GM10266 (cell line): ENCODE results near the gene MLKL.
"Not testable (repeated sequence)": the region's sequence is repeated elsewhere in the genome, so short reads cannot be mapped to it uniquely, and the experiment has no call there.

Experiments
- DNase-seq: peaks from one replicate; pipeline ENCODE4 v3.0.0; 2012; ENCODE audit errors: extremely low spot score
- CTCF ChIP-seq: IDR thresholded peaks from 2 replicates; pipeline ENCODE4 v1.5.1; 2012; ENCODE audit warnings: mild to moderate bottlenecking, low read depth; ENCODE audit not compliant: control insufficient read depth, insufficient read depth; ENCODE audit errors: missing control alignments

The MLKL gene

GRCh38 chr16:74661064-74661463 lies 39.6 kb downstream of the MLKL start:
- no peak for TF ChIP-seq CTCF

GRCh38 chr16:74660383-74660782 lies 40.3 kb downstream of the MLKL start:
- TF ChIP-seq CTCF = no peak
- DNase-seq = no peak

More at GRCh38 chr16:74661064-74661463, 39.6 kb downstream of the MLKL start:
- DNase-seq = no peak

- no peak for TF ChIP-seq CTCF
- no peak for DNase-seq
Measured at GRCh38 chr16:74659041-74659440, 41.6 kb downstream of the MLKL start.

- TF ChIP-seq CTCF = no peak
- no peak for DNase-seq
Measured at GRCh38 chr16:74657870-74658642, 42.6 kb downstream of the MLKL start.

- no peak for DNase-seq
- no peak for TF ChIP-seq CTCF
Measured at GRCh38 chr16:74654536-74655050, 46.1 kb downstream of the MLKL start.

- not testable (repeated sequence) for DNase-seq
Measured at GRCh38 chr16:74652883-74653282, 47.8 kb downstream of the MLKL start.

- DNase-seq = no peak
- no peak for TF ChIP-seq CTCF
Measured at GRCh38 chr16:74652249-74652648, 48.4 kb downstream of the MLKL start.

GRCh38 chr16:74651841-74652240 lies 48.8 kb downstream of the MLKL start:
- no peak for DNase-seq
- TF ChIP-seq CTCF = no peak
